Sciatic nerve (tissue), 2 donors: Measurements from ENCODE around the gene TNIP2. TPM values are rescaled to one million over a fixed set of nuclear protein-coding genes. Genes with fewer than 3 reads are reported as not detected.
"Not testable (repeated sequence)": the region's sequence is repeated elsewhere in the genome, so short reads cannot be mapped to it uniquely, and the experiment has no call there.

Experiments
- ATAC-seq: fragments of 200-7000 bp; cut with Tn5 transposase; one replicate; pipeline ENCODE4 v1.9.1; 2020; ENCODE audit warnings: mild to moderate bottlenecking, moderate library complexity
- DNase-seq: peaks from one replicate; pipeline ENCODE4 v3.0.0-alpha.2; 2020; ENCODE audit warnings: low spot score
- intact Hi-C: fragments of 100-400 bp; cut with DNase I; formaldehyde crosslinking; loops from one replicate; pipeline ENCODE4 v1.14.2; 2022
- total RNA-seq: library from RNA; stranded (reverse); fragmentation: NEBNext Ultra II Directional; extraction: Animal tissue kit (Norgen Biotek cat#: 25700); gene quantifications from one replicate; pipeline ENCODE4 v1.2.1, GENCODE V29; 2021
- donor health status: DM: no; HTN: no; CAD: no.
- donor health status: DM: no; HTN: no; CAD: no.

TNIP2 gene
- total RNA-seq, 1 donor from 2014 or later, result 34.9 TPM

DNA sequence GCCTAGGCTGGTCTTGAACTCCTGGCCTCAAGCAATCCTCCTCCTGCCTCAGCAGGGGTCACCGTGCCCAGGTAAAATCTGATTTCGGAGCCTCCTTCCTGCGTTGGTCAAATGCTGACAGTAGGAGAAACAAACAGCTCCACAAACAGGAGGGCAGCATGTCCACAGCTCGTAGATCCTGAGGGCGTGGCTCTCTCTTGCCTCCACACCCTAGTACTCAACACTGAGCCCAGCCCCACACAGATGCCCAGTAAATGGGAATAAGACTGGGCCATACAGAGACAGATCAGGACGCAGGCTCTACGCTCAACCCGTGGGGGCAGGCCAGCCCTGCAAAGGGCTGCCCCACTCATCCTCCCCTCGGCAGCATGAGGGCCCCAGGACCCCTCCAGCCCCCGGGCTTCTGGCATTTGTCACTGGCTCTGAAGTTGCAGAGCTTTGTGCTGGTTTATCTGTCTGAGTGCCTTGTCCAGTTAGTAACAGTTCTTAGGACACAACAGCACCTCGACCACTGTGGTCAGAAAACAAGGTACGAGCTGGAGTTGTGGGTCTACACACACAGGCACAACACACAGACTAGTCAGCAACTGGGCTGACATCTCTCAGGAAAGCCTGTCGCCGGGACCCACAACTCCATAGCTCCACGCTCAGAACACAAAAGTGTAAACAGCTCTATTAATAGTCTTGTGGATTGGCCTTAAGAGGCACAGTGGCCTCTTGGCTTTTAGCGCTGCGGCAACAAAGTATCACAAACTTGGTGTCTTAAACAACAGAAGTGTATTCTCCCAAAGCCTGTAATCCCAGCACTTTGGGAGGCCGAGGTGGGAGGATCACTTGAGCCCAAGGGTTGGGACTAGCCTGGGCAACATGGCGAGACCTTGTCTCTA is 5.2 kb downstream of the TNIP2 start:
- ATAC-seq, result peak; percentile 15
- intact Hi-C loops, result loop anchor here (10.0 kb wide), 1 partner anchor 184 kb away; no protein-coding TSS in a partner anchor
- DNase-seq, result no peak

DNA sequence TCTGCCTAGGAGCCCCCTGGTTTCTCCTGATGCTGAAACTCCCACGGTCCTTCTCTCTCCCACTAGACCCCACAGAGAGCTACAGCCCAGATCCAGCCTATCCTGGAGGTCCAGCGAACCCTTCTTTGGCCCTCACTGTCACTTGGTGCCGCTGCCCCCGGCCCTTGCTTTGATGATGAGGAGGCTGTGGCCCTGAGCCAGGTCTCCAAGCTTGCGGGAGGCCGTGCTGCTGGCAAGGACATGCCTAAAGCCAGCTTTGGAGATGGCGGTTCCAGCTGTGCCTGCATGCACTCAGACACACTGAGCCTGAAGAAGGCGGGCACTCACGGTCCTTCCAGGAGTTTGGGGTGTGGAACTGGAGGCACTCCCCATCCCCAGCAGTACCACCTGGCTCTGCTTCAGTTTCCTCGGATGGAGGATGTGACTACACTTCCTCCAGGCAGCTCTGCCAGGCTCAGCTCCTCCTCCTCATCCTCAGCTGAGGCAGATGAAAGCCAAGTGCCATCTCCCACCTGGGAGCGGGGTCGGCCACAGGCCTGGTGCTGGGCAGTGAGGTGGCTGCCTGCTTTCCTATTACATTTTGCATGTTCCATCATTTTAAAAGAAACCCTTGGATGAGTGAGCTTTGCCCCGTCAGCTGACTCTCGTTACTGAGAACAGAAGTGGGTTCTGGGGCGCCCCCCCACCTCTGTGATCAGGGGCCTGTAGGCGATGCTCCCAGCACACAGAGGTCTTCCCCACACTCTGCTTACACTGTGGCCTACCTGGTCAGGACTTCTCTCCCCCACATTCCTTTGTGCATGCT is 9.0 kb downstream of the TNIP2 start:
- DNase-seq (no peak), ATAC-seq (no peak)
- intact Hi-C loops, result no loop called here

DNA sequence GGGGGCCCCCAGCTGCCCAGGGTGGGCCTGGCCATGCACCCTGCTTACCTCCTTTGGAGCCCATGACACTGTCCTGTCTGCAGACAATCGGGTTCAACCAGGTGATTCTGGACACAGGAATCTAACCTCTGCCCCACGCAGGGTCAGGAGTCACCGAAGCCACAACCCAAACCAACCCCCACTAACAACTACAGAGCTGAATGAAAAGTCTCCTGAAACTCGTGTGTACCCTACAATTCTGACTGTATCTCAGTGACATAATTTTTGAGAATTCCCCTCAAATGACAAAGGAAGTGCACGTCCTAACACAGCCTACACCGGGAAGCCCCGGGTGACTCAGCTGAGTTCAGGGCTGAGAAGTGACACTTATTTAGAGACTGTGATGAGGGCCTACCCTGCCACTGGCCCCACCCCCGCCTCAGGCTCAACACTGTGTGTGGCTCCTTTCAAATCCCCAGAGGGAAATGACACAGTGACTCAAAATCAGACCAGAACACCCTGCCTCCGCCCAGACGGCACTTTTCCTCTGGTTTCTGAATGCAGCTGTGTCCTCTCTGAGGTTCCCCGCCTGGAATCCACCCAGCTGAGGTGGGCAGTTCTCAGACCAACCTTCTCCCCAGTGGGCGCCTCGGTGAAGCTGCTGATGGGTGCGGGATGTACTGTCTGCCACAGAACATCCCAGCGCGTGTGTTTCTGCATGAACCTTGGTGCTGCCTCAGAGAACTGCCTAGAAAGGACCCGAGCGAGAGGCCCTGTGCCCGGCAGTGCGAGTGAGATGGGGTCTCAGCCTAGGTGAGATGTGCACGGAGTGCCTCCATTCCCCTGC is 9.9 kb downstream of the TNIP2 start:
- intact Hi-C loops, result no loop called here
- DNase-seq (no peak), ATAC-seq (peak; percentile 48)

DNA sequence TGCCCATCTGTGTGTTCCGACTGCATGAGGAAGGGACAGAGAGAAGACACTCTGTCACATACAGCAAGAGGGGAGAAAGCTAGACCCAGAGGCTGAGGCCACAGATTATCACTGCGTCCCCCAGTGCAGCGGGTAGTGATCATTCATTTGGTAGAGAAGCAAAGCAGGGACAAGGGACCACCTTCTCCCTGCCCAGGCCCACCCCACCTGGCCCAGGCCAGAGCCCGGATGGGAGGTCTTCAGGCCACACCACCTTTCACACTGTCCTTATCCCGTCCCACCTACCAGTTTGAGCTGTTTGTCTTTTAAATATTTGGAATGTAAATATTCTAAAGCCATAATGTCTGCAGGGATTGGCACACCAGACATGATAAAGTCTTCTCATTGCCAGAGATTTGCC is 10.6 kb downstream of the TNIP2 start:
- no peak for ATAC-seq
- intact Hi-C loops, result no loop called here
- DNase-seq, result no peak

DNA sequence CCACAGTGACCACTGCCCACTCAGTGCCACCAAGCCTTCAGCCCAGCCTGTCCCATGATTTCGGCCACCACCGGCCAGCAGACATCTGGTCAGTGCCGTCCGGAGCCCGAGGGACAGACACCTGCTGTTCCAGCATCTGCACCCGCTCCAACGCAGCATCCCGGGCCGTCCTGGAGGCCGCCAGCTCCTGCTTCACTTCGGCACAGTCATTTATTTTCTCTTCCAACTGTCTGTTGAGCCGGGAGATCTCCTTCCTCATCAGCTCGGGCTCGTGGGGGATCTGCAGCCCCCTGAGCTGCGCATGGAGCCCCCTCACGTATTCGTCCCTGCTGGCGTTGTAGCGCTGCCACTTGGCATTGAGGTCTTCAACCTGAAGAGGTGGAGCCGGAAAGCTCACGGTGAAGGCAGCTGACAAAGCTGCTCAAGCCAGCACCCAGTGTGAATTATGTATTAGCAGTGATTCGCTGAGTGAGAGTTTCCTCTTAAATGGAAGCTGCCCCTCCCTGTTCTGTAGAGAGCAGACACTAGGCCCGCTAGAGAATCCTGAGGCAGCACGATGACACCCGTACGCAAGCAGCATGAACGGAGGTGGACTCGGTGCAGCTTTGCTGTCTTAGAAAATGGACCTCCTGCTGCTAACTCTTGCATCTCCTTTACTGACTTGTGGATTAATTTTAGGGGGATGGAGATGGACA is 11.4 kb downstream of the TNIP2 start:
- DNase-seq, result no peak
- intact Hi-C loops, result no loop called here
- ATAC-seq, result no peak

DNA sequence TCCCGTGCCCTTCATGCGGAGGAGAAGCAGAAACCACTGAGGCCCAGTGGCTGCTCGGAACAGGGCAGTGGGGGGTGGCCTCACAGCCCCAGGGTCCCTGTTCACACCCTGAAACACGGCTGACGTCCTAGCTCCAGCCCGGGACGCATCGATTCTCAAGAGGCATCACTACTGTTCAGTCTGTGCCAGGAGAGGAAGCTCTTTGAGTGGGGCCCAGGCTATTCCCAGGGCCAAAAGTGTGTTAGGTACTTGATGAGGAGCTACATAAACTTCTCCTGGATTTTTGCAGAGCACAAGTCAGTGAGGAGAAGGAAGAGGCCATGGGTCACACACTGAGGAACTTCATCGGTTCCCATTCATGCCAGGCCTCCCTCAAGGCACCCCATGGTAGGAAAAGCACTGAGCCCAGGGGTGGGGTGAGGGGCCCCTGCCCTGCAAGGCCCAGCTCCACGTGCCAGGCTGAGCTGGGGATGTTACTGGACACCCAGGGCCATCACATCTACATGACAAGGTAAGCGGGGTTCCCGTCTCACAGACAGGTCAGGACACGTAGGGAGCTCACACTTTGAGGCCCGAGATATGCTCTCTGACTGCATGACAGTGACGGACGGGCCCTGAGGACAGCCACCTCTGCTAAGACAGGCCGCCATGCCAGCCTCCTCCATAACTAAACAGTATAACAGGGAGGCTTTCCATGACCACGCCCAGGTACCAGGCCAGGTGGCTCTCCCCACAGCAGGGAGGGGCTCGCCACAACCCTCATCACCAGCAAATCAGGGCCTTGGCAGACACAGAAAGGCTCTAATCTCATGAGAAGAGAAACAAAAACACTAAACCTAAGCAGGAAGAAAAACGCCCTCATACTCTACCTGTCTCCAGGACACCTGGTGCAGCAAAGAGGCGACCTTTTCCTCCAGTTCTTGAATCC is 12.4 kb downstream of the TNIP2 start:
- intact Hi-C loops, result no loop called here
- no peak for ATAC-seq
- no peak for DNase-seq

DNA sequence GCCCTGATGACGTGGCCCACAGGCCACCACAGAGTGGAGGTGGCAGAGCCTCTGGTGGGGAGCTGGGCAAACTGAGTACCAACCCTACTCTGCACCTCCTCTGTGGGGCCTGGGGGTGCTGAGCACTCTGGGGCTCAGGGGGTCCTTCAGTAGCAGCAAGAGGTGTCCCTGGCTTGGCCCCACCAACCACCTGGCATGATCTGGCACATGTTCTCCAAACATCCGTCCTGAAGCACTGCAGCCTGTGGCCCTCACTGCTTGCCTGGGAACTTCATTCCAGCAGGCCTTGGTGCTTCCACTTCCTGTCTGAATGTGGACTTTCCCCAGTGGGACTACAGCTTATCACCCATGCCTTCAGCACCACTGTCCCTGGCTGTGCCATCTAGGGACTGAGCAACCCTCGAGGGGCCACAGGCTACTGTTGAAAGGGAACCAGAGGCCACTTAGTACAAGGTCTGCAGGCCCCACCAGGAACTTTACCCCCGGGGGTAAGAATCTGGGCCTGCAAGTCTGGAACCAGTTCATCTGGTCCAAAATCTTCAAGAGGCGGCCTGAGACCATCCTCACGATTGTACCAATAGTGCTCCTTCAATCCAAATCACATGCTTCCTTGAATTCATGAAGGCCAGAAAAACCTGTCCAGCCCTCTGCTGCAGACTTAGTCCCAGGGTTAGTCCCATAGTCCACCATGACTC is 13.2 kb downstream of the TNIP2 start:
- intact Hi-C loops, result no loop called here
- DNase-seq (no peak), ATAC-seq (no peak)

DNA sequence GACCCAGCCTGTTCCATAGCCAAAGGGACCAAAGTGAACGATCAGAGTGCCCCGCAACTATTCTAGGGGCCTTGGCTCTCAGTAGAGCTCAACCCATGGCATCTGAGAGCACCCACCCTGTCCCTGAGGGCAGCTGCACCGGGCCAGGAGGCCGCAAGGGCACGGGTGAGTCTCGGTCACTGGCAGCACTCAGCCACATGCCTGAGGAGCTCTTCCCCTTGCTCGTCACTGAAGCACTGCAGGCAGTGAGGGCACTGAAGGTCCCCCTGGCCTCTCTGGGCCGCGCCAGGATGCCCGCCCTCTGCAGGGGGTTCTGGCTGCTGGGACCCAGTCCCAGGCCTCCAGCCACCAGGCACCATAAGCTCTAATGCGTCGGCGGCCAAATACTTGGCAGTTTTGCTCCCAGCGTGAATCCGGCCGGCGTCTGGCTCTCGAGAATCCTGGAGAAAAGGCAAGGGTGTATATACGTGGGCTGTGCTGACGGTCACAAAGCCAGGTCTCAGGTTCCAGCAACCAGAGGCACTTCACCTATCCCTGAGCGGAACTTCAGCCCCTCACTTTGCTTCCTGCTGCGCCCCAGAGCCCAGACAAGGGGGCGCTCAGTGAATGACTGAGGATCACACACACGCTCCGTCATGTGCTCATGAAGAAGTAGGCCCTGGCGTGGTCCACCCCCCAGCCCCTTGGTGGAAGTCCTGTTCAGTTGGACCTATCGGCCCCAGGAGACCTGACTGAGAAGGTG is 13.9 kb downstream of the TNIP2 start:
- DNase-seq (no peak), ATAC-seq (no peak)
- intact Hi-C loops, result no loop called here

DNA sequence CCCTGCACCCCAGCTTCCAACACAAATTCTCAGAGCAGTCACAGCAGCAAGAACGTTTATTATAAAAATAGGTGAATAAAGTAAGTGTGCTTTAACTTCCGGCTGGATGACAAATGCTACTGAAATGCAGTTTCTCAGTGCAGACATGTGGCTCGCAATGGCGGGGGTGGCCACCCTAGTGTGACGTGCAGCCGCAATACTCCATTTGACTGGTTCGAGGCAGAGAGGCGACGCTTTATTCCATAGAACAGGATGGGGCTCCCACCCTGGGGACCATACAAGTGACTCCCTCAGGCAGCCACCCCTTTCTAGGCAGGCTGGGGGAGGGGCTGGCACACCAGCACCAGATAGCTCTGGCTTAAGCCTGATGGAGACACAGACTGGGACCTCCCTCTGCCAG is 14.5 kb downstream of the TNIP2 start:
- DNase-seq (no peak), ATAC-seq (no peak)
- intact Hi-C loops, result no loop called here

DNA sequence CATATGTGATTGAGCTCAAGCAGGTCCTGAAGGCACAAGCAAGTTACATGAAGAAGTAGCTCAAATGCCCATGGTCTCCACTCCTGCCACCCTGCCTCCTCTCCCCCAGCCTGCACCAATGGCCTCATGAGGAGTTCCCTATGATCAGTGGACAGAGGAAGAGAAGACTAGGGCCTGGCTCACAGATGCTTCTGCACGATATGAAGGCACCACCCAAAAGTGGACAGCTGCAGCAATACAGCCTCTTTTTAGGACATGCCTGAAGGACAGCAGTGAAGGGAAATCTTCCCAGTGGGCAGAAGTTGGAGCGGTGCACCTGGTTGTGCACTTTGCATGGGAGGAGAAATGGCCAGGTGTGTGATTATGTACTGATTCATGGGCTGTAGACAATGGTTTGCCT is 17.8 kb downstream of the TNIP2 start:
- DNase-seq, ATAC-seq, intact Hi-C loops: not testable (repeated sequence)

DNA sequence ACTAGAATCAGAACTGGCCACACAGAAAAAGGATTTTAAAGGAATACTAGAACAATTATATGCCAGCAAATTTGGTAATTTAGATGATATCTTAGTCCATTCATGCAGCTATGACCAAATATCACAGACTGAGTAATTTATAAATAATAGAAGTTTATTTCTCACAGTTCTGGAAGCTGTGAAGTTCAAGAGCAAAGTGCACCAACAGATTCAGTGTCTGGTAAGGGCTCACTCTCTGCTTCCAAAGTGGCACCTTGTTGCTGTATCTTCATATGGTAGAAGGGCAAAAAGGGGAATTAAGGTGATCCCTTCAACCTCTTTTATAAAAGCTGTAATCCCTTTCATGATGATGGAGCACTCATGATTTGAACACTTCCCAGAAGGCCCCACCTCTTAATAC is 20.3 kb downstream of the TNIP2 start:
- DNase-seq, result no peak
- intact Hi-C loops, result no loop called here
- no peak for ATAC-seq

DNA sequence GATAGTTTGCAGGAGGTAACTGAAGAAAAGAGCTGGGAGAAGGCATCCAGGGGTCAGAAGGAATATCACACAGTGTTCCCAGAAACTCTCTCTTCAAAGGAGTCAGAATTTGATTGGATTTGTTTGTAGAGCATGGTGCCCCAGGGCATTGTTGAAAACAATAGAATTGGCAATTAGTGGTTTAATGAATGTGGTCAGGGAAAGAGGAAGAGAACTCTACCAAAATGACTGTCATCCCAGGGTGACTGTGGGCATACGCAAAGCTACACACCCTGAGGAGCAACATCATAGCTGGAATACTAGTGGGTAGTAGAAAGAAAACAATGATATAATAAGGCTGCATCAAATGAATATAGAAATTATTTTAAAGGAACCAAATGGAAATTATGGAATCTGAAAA is 21.5 kb downstream of the TNIP2 start:
- intact Hi-C loops, result no loop called here
- DNase-seq, result no peak
- ATAC-seq, result no peak

DNA sequence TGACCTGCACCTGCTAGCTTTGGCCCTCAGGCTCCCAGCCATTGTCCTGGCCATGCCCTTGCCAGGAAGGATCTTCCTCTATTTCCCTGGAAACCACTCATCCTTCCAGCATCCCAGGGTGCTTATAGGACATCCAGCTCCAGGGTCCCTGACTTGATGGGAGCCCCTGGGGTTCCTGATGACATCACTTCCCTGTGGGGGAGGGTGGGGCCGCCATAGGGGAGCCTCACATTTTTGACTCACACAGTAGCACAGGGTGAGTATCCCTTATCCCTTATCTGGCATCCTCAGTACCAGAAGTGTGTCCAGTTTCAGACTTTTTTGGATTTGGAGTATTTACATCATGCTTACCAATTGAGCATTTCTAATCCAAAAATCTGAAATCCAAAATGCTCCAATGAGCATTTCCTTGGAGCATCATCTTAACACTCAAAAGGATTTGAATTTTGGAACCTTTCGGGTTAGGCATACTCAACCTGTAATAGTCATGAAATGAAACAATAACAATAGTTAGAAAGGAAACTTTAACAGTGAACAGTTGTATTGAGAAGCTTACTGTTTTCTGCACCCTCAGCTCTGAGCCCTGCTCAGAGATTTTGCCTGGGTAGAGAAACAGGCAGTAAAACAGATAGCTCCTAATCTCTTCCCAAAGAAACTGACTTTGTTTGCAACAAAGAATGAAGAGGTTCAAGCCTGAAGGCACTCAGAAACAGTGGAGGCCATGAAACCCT is 22.1 kb downstream of the TNIP2 start:
- DNase-seq (no peak), ATAC-seq (no peak)
- intact Hi-C loops, result no loop called here

DNA sequence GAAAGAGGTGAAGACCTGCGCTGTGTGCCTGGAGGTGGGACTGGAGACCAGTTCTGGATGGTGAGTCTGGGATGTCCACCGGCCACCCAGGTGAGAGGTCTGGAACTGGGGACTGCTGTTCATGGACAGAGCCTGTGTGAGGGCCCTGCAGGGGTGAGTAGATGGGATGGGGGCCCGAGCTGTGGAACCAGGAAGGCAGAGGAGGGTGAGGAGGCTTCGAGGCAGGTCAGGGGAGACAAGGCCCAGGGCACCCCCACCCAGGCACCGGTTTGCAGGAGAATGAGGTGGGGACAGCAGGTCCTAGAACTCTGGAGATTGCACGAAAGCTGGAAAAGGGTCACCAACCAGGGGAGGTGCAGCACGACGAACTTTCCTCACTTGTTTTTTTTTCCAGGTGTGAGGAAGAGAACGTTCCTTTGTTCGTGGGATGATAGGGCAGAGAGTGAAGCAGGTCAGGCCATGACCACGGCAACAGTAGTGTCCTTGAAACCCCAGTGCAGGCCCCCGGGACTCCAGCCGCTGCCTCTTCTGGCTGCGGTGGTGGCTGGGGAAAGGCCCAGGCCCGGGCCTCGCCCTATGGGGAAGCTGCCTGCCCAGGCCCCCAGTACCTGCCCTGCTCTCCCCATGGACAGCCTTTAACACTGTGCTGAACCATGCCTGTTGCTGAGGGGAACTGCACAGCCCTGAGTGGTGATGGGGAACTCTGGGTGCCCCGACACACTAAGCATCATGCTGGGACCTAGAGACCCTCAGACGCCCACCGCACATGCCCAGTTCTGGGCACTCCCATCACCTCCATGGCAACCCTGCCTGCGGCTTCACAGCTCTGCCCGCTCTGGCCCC is 22.9 kb downstream of the TNIP2 start:
- intact Hi-C loops, result no loop called here
- ATAC-seq, result peak; percentile 35
- no peak for DNase-seq

DNA sequence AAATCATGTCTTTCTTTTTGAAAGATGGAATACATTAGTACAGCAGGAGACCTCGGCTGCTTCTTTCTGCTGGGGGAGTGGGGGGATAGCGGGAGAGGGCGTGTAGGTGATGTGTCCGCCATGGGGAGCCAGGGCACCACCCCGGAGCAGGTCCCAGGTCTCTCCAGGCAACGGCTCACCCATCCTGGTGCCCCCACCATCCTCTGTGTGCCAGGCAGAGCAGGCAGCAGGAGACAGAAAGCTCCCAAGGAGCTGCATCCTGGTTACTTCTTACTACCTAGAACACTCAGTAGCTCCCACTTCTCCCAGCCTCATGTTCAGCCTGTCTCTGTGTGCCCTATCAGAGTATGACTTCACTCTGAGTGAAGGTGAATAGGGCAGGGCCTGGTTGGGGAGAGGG is 23.6 kb downstream of the TNIP2 start:
- ATAC-seq, result peak; percentile 19

More for the DNA sequence above, 23.6 kb downstream of the TNIP2 start:
- intact Hi-C loops, result no loop called here
- DNase-seq, result no peak
